ENCODE measurements around the gene AKR7A2.

DNA sequence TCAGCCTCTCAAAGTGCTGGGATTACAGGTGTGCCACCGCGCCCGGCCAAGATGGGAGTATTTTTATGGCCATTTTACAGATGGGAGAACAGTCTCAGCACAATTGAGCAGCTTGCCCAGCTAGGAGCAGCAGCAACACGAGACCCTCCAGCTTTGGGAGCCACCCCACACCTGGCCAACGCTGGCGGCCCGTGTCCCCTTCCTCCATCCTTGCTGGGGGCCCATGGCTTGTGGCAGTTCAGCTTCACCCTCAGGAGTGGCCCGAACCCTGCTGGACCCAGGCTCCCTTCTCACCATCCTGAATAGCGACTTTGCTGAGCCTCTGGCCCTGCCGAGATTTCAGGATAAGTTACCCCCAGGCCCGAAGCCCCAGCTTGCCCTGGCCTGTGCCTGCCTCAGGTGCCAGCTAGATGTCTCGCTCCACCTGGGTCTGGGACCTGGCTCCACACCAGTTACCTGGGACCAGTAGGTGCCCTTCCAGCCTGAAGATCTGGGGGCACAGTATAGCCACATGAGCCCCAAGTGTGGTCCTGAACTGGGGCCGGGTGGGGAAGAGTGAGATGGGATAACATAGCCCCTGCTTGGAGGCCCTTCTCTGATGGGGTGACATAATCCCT, 19.4 kb upstream of the AKR7A2 start:
- no peak for TF ChIP-seq POLR2A (IDR thresholded peaks at IDR 0.05)
- TF ChIP-seq, protein P1, sequence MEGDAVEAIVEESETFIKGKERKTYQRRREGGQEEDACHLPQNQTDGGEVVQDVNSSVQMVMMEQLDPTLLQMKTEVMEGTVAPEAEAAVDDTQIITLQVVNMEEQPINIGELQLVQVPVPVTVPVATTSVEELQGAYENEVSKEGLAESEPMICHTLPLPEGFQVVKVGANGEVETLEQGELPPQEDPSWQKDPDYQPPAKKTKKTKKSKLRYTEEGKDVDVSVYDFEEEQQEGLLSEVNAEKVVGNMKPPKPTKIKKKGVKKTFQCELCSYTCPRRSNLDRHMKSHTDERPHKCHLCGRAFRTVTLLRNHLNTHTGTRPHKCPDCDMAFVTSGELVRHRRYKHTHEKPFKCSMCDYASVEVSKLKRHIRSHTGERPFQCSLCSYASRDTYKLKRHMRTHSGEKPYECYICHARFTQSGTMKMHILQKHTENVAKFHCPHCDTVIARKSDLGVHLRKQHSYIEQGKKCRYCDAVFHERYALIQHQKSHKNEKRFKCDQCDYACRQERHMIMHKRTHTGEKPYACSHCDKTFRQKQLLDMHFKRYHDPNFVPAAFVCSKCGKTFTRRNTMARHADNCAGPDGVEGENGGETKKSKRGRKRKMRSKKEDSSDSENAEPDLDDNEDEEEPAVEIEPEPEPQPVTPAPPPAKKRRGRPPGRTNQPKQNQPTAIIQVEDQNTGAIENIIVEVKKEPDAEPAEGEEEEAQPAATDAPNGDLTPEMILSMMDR (IDR thresholded peaks at IDR 0.05): no peak
